CD4-positive, alpha-beta T cell treated with Interferon alpha-2 for 1 hour (primary cell): Measurements from ENCODE around the gene ASAP3.

Experiments used
- DNase-seq, 2 donors: peaks; one replicate each; pipeline ENCODE4 v3.0.0-alpha.2; 2020 to 2022

The ASAP3 gene

GRCh38 chr1:23448846-23449245, 35.1 kb downstream of the ASAP3 start:
- DNase-seq: no peak

- DNase-seq: no peak
These were observed 37.2 kb downstream of the ASAP3 start for GRCh38 chr1:23446661-23447310.

- no peak for DNase-seq
These were observed 39.2 kb downstream of the ASAP3 start for GRCh38 chr1:23444596-23445390.

- no peak for DNase-seq
These were observed 39.9 kb downstream of the ASAP3 start for GRCh38 chr1:23444104-23444533.

- no peak for DNase-seq
These were observed 41.2 kb downstream of the ASAP3 start for GRCh38 chr1:23442751-23443150.

- no peak for DNase-seq
These were observed 42.4 kb downstream of the ASAP3 start for GRCh38 chr1:23441446-23442148.

GRCh38 chr1:23438545-23438944, 45.4 kb downstream of the ASAP3 start:
- no peak for DNase-seq

GRCh38 chr1:23437355-23437664, 46.7 kb downstream of the ASAP3 start:
- DNase-seq: no peak

GRCh38 chr1:23436520-23437354, 47.2 kb downstream of the ASAP3 start:
- peak; percentile 41 to 61 for DNase-seq

- no peak for DNase-seq
These were observed 49.7 kb downstream of the ASAP3 start for GRCh38 chr1:23434260-23434775.

GRCh38 chr1:23433122-23433521, 50.9 kb downstream of the ASAP3 start:
- no peak for DNase-seq

GRCh38 chr1:23431431-23431830, 52.5 kb downstream of the ASAP3 start:
- DNase-seq: no peak

- DNase-seq: no peak
These were observed 53.2 kb downstream of the ASAP3 start for GRCh38 chr1:23430803-23431202.

- no peak for DNase-seq
These were observed 55.7 kb downstream of the ASAP3 start for GRCh38 chr1:23428136-23428905.

GRCh38 chr1:23427550-23427949, 56.4 kb downstream of the ASAP3 start:
- no peak for DNase-seq

GRCh38 chr1:23426828-23427227, 57.2 kb downstream of the ASAP3 start:
- DNase-seq: no peak

- no peak for DNase-seq
These were observed 58.8 kb downstream of the ASAP3 start for GRCh38 chr1:23425193-23425494.

- DNase-seq: peak; percentile 15 to 40
These were observed 59.4 kb downstream of the ASAP3 start, which contains the start of gene TCEA3 for GRCh38 chr1:23424293-23425192. Gene TCEA3, minus strand, starts transcription at chr1:23424748. Its CDS starts 115 bp downstream, at chr1:23424633.

GRCh38 chr1:23423415-23424292, 60.3 kb downstream of the ASAP3 start:
- no peak for DNase-seq

- no peak for DNase-seq
These were observed 61.0 kb downstream of the ASAP3 start for GRCh38 chr1:23422941-23423340.
